Pancreas (tissue), 10 donors: ENCODE measurements around the gene RAB34. TPM values are rescaled to one million over a fixed set of nuclear protein-coding genes. Genes with fewer than 3 reads are reported as not detected.

Experiments used
- ATAC-seq, 4 donors: fragments of 200-7000 bp; cut with Tn5 transposase; one replicate each; pipeline versions ENCODE4 v1.8.0 to v1.9.1; 2020; ENCODE audit warnings: mild to moderate bottlenecking in 4 of 4, moderate library complexity in 4 of 4
- DNase-seq, 6 donors: peaks; one replicate each; pipeline ENCODE4 v3.0.0-alpha.2; 2020
- FAIRE-seq: peaks from 2 replicates; lab custom pipeline; 2012; peaks lifted over from hg19 to GRCh38; lab: Jason Lieb, UNC
- H3K27ac ChIP-seq, 4 donors: fragments of 200-600 bp; sonication (generic); 1 replicate in 3 of 4; 2 replicates in 1 of 4; pipeline versions ENCODE4 v1.5.0 to v1.8.0; 2020
- H3K27me3 ChIP-seq, 4 donors: fragments of 200-600 bp; one replicate each; pipeline ENCODE4 v1.8.0; 2021
- H3K36me3 ChIP-seq, 3 donors: fragments of 200-600 bp; sonication (generic) in 1 of 3; one replicate each; pipeline versions ENCODE4 v1.5.0 to v1.8.0; 2020 to 2021
- H3K4me1 ChIP-seq, 3 donors: fragments of 200-600 bp; one replicate each; pipeline ENCODE4 v1.8.0; 2021
- H3K4me3 ChIP-seq, 4 donors: fragments of 200-600 bp; sonication (generic) in 2 of 4; one replicate each; pipeline versions ENCODE4 v1.5.0 to v1.8.0; 2020 to 2021
- H3K9me3 ChIP-seq, 4 donors: fragments of 200-600 bp; one replicate each; pipeline ENCODE4 v1.8.0; 2021
- WGBS, 2 donors: extraction: QIAGEN DNeasy Blood & Tissue Kit; methylation state at CpG; one replicate each; pipeline ENCODE4 v1.1.7; 2013; 5-methylcytosine and 5-hydroxymethylcytosine counted together
- intact Hi-C, 3 donors: fragments of 100-400 bp; cut with DNase I; formaldehyde crosslinking; loops; one replicate each; pipeline versions ENCODE4 v1.11.1 to v1.14.2; 2022
- polyA plus RNA-seq, 2 donors: library from polyadenylated mRNA; stranded (reverse); fragments of 200-250 nt; gene quantifications; one replicate each; pipeline ENCODE4 v1.2.3, GENCODE V29; 2013
- total RNA-seq, 6 donors: library from RNA; stranded (reverse); fragmentation: NEBNext Ultra II Directional in 4 of 6; extraction: Animal tissue kit (Norgen Biotek cat#: 25700) in 4 of 6; gene quantifications; one replicate each; pipeline versions ENCODE4 v1.2.1 to v1.2.4, GENCODE V29; 2021 to 2023
- TF ChIP-seq, protein P1 (sequence below), 4 donors: fragments of 200-600 bp; sonication (generic) in 3 of 4; IDR thresholded peaks; one replicate each; pipeline versions ENCODE4 v1.5.0 to v1.8.0; 2021; ENCODE audit warnings: antibody characterized with exemption in 4 of 4
- donor health status: healthy with polysubstance abuse.
- donor health status: DM: no; HTN: no; CAD: no; lungs with moderate emphysema.
- donor health status: DM: no; HTN: no; CAD: no.
- donor health status: control.
- donor health status: control.
- donor health status: Bipolar disorder and iron deficiency.
- donor health status: DM: yes; HTN: yes; CAD: no.
- donor health status: DM: no; HTN: no; CAD: no.
- donor health status: DM: no; HTN: no; CAD: no.
- donor health status: DM: yes; HTN: yes; CAD: no.

Gene RAB34
- total and polyA plus RNA-seq, 8 donors: 0.94 to 17.7 (median 7.1) TPM

DNA sequence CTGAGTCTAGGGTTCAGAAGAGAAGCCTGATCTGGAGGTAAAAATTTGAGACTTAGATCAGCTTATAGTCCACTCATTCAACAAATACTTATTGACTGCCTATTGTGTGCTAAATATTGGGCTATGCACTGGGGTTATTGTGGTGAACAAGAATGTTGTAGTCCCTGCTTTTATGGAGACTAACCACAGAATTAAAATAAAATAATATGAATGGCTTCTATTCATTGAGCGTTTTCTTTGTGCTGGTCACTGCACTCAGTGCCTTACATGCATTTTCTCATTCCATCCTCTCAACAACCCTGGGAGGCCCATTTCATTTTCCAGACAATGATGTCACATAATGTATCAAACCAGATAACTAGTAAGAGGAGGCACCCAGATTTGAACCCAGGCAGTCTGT is 15.7 kb upstream of the RAB34 start:
- FAIRE-seq: no peak
- WGBS, 2 donors: 88 to 93% methylated on average over 1 of the region's 1 CpG
- Histone ChIP-seq H3K4me1 (peaks cover 0 to 5% (median 0%) of the 10 kb centered on the region in 3 donors), H3K4me3 (no peak overlapping the region), H3K27me3 (no peaks in the 10 kb centered on the region), H3K27ac (no peak overlapping the region), H3K36me3 (no peaks in the 10 kb centered on the region), H3K9me3 (no peaks in the 10 kb centered on the region)
- no peak for ATAC-seq
- intact Hi-C loops: no loop called here
- TF ChIP-seq, protein P1, sequence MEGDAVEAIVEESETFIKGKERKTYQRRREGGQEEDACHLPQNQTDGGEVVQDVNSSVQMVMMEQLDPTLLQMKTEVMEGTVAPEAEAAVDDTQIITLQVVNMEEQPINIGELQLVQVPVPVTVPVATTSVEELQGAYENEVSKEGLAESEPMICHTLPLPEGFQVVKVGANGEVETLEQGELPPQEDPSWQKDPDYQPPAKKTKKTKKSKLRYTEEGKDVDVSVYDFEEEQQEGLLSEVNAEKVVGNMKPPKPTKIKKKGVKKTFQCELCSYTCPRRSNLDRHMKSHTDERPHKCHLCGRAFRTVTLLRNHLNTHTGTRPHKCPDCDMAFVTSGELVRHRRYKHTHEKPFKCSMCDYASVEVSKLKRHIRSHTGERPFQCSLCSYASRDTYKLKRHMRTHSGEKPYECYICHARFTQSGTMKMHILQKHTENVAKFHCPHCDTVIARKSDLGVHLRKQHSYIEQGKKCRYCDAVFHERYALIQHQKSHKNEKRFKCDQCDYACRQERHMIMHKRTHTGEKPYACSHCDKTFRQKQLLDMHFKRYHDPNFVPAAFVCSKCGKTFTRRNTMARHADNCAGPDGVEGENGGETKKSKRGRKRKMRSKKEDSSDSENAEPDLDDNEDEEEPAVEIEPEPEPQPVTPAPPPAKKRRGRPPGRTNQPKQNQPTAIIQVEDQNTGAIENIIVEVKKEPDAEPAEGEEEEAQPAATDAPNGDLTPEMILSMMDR (IDR thresholded peaks at IDR 0.05): no peak
- no peak for DNase-seq

DNA sequence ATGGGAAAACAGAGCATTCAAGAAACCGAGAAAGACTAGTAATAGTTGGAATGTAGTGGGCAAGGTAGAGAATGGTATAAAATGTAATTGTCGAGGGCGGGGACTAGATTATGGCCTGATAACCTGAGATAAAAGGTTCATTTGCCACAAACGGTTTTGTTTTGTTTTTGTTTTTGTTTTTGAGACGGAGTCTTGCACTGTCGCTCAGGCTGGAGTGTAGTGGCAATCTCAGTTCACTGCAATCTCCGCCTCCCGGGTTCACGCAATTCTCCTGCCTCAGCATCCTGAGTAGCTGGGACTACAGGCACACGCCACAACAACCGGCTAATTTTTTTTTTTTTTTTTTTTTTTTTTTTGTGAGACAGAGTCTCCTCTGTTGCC is 12.3 kb upstream of the RAB34 start:
- FAIRE-seq (no peak), DNase-seq (peak in 1 of 6 donors; percentile 13), ATAC-seq (no peak)
- Histone ChIP-seq H3K9me3 (no peaks in the 10 kb centered on the region), H3K36me3 (no peaks in the 10 kb centered on the region), H3K27ac (no peak overlapping the region), H3K4me1 (peaks cover 0 to 13% (median 0%) of the 10 kb centered on the region in 3 donors), H3K27me3 (no peaks in the 10 kb centered on the region), H3K4me3 (no peak overlapping the region)
- TF ChIP-seq, protein P1 (IDR thresholded peaks at IDR 0.05): no peak
- WGBS, 2 donors: 87% methylated on average over 10 to 11 of the region's 11 CpGs
- intact Hi-C loops: no loop called here

DNA sequence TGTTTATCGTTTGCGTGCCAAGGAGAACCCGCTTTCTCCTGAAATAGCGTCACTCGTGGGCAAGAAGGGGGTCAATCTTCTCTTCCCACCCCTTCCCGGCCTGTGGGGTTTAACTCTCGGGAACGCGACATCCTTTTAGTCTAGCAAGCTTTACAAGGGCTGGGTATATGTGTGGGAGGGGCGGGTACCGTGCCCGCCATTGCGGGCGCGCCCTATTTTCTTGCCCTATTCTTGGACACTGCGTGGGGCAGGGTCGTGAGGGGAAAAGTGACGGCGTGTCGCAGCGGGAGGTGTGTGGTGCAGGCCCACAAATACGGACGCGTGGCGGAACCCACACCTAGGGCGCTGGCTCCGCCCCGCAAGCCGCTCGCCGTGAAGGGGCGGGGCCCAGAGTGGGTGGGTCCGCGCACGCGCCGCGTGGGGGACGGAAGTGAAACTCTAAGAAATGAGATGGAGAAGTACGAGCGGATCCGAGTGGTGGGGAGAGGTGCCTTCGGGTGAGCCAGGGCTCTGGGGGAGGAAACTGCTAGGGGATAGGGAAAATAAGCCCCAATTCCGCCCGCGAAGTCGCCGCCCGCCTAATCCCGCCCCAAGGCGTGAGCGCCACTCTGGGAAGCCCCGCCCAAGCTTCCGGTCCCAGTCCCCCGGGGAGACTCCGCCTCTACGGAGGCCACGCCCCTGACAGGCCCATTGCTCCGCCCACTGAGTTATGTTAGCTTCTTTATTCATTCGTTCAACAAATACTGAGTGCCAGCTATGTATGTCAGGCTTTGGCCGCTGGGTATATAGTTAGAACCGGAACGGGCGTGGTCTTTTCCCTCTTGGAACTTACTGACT is 10.9 kb upstream of the RAB34 start, which contains the start of gene NEK8:
Gene NEK8, plus strand, starts transcription at position 425 of the 837 bp plus-strand sequence. Its CDS starts 26 bp downstream, at position 451.
- H3K36me3 ChIP-seq: peaks cover 0 to 10% (median 9%) of the 10 kb centered on the region in 3 donors
- peaks cover 0 to 17% (median 0%) of the 10 kb centered on the region in 3 donors for H3K4me1 ChIP-seq
- H3K27ac ChIP-seq: peak within 1 kb of the TSS; percentile 93 to 99 (median 97)
- WGBS, 2 donors: 0 to 1% methylated on average over 58 to 64 of the region's 64 CpGs
- ATAC-seq (peak; percentile 64 to 80 (median 71)), FAIRE-seq (peak; percentile 60), DNase-seq (peak; percentile 94 to 99 (median 98))
- H3K4me3 ChIP-seq: peak within 1 kb of the TSS; percentile 46 to 84 (median 59)
- no peaks in the 10 kb centered on the region for H3K9me3 ChIP-seq
- TF ChIP-seq, protein P1 (IDR thresholded peaks at IDR 0.05): no peak
- no peaks in the 10 kb centered on the region for H3K27me3 ChIP-seq
- intact Hi-C loops: no loop called here

DNA sequence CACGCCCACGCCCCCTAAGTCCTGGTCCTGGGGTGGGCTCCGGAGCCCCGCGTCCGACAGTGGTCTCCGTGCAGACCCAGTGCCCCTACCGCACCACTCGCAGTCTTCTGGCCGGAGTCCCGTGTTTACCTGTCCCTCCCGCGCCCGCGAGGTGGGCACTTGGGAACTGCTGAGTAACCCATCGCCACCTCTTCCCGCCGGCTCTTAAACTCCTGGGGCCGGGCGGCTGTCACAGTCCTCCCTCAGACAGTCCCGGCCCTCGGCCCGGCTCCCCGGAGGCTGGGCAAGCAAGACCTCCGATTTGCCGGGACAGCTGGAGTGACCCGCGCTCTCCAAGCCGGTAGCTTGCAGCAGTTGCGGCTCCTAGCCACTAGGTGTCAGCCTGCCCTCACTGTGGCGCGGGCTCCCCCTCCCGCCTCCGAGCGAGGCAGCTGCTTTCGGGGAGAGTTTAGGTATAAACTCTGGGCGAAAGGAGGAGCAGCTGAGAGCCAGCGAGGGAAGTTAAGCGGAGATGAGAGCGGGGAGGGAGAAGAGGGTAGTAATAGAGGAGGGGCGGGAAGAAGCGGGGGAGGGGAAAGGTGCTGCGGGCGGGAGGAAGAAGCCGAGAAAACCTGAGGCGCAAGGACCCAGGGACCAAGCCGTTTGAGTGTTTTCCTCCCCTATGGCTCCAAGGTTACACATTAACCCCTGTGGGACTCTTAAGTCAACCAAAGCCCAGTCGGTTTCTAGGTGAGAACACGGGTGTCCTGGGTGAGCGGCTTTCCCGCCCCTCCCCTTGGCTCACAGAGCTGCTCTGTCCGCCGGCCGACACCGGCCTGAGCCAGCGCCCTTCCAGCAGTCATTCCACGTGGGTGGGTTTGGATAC is 9.2 kb upstream of the RAB34 start:
- peak; percentile 68 to 83 (median 74) for ATAC-seq
- Histone ChIP-seq H3K4me3 (peak overlapping the region; percentile 25 to 84 (median 68)), H3K9me3 (no peaks in the 10 kb centered on the region), H3K4me1 (peaks cover 2 to 22% (median 6%) of the 10 kb centered on the region in 3 donors), H3K27me3 (no peaks in the 10 kb centered on the region), H3K27ac (peak overlapping the region; percentile 93 to 99 (median 97)), H3K36me3 (peaks cover 0 to 26% (median 23%) of the 10 kb centered on the region in 3 donors)
- intact Hi-C loops: no loop called here
- DNase-seq: peak; percentile 90 to 97 (median 95)
- WGBS, 2 donors: 0 to 1% methylated on average over 57 of the region's 57 CpGs
- no peak for FAIRE-seq
- TF ChIP-seq, protein P1 (IDR thresholded peaks at IDR 0.05): peak; percentile 98
